ENCODE results near the gene CYTIP.

DNA sequence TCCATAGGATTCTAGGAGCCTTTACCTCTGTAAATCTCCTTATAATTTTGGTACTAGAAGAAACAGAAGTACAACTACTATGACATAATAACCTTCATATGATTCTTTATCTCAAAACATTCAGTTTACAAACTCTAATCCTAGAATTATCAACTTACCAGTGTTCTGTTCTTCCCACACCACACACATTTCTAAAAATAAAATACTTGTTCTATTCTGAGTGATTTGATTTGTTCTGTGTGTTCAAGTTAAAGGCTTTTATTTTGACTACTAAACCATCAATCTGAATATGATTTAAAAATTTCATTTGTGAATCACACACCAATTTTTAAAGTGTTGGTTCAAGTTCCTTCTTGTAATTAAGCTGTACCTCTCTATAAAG is 16.0 kb downstream of the CYTIP start:
- TF ChIP-seq, protein P1, sequence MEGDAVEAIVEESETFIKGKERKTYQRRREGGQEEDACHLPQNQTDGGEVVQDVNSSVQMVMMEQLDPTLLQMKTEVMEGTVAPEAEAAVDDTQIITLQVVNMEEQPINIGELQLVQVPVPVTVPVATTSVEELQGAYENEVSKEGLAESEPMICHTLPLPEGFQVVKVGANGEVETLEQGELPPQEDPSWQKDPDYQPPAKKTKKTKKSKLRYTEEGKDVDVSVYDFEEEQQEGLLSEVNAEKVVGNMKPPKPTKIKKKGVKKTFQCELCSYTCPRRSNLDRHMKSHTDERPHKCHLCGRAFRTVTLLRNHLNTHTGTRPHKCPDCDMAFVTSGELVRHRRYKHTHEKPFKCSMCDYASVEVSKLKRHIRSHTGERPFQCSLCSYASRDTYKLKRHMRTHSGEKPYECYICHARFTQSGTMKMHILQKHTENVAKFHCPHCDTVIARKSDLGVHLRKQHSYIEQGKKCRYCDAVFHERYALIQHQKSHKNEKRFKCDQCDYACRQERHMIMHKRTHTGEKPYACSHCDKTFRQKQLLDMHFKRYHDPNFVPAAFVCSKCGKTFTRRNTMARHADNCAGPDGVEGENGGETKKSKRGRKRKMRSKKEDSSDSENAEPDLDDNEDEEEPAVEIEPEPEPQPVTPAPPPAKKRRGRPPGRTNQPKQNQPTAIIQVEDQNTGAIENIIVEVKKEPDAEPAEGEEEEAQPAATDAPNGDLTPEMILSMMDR (IDR thresholded peaks at IDR 0.05; ENCODE audit: insufficient read depth, low read length, poor library complexity, severe bottlenecking) = no peak
- no peak for TF ChIP-seq EZH2phosphoT487 (conservative IDR thresholded peaks at IDR 0.05; ENCODE audit: low read length)
